Spleen (tissue), 11 donors: ENCODE data around the gene CCNB1IP1. TPM values are rescaled to one million over a fixed set of nuclear protein-coding genes. Genes with fewer than 3 reads are reported as not detected.
A peak's percentile ranks its signal among the peaks of the same experiment; 100 is the strongest.

Experiments
- DNase-seq: peaks from one replicate; pipeline ENCODE4 v3.0.0-alpha.2; 2020
- H3K27ac ChIP-seq, 8 donors: fragments of 200-600 bp; sonication (generic) in 7 of 8; 1 replicate in 4 of 8; 2 replicates in 4 of 8; pipeline versions ENCODE4 v1.5.0 to v1.8.0; 2016 to 2021; ENCODE audit warnings: inconsistent platforms in 4 of 8, mild to moderate bottlenecking in 4 of 8, moderate library complexity in 1 of 8
- H3K27me3 ChIP-seq, 7 donors: fragments of 200-600 bp; sonication (generic) in 6 of 7; replicated peaks in 1 of 7; 1 replicate in 4 of 7; 2 replicates in 3 of 7; pipeline versions ENCODE4 v1.5.0 to v1.8.0; 2016 to 2021; ENCODE audit warnings: inconsistent platforms in 3 of 7, mild to moderate bottlenecking in 1 of 7
- H3K36me3 ChIP-seq, 6 donors: fragments of 200-600 bp; sonication (generic) in 5 of 6; 1 replicate in 4 of 6; 2 replicates in 2 of 6; pipeline versions ENCODE4 v1.5.0 to v1.8.0; 2016 to 2021; ENCODE audit warnings: inconsistent platforms in 2 of 6
- H3K4me1 ChIP-seq, 6 donors: fragments of 200-600 bp; sonication (generic) in 5 of 6; 1 replicate in 3 of 6; 2 replicates in 3 of 6; pipeline versions ENCODE4 v1.5.0 to v1.8.0; 2016 to 2021; ENCODE audit warnings: inconsistent platforms in 3 of 6
- H3K4me3 ChIP-seq, 8 donors: fragments of 200-600 bp; sonication (generic) in 7 of 8; 1 replicate in 4 of 8; 2 replicates in 4 of 8; pipeline versions ENCODE4 v1.5.0 to v1.8.0; 2016 to 2021; ENCODE audit warnings: inconsistent platforms in 4 of 8, mild to moderate bottlenecking in 4 of 8, moderate library complexity in 2 of 8
- H3K9me3 ChIP-seq, 8 donors: fragments of 200-600 bp; sonication (generic) in 7 of 8; 1 replicate in 4 of 8; 2 replicates in 4 of 8; pipeline versions ENCODE4 v1.5.0 to v1.8.0; 2016 to 2021; ENCODE audit warnings: inconsistent platforms in 4 of 8
- CTCF ChIP-seq, 11 experiments: fragments of 200-600 bp in 7 of 11; fragments of 450-650 bp in 4 of 11; sonication (generic) in 4 of 11; IDR thresholded peaks in 8 of 11; conservative IDR thresholded peaks in 3 of 11; 1 replicate in 7 of 11; 2 replicates in 4 of 11; pipeline versions ENCODE4 v1.4.0 to v1.8.0; 2016 to 2021; ENCODE audit warnings: antibody characterized with exemption in 11 of 11, inconsistent platforms in 4 of 11, mild to moderate bottlenecking in 1 of 11
- POLR2A ChIP-seq, 3 donors: fragments of 450-650 bp; IDR thresholded peaks; one replicate each; pipeline ENCODE4 v1.5.1; 2017; ENCODE audit warnings: antibody characterized with exemption in 3 of 3, mild to moderate bottlenecking in 1 of 3
- POLR2AphosphoS5 ChIP-seq, 3 donors: sonication (generic); formaldehyde crosslinking; IDR thresholded peaks; one replicate each; pipeline ENCODE4 v1.5.1; 2017; ENCODE audit warnings: antibody characterized with exemption in 3 of 3
- WGBS, 5 donors: extraction: QIAGEN DNeasy Blood & Tissue Kit in 3 of 5; methylation state at CpG; one replicate each; pipeline versions ENCODE4 v1.1.5 to v1.1.7; 2013 to 2018; 5-methylcytosine and 5-hydroxymethylcytosine counted together
- intact Hi-C: fragments of 100-400 bp; cut with DNase I; formaldehyde crosslinking; loops from one replicate; pipeline ENCODE4 v1.15.0; 2023; ENCODE audit warnings: low total_unique reads
- polyA plus RNA-seq, 3 donors: library from polyadenylated mRNA; stranded (reverse); fragments of 200-250 nt; gene quantifications; one replicate each; pipeline ENCODE4 v1.2.1, GENCODE V29; 2013
- total RNA-seq, 7 donors: library from RNA; depleted of rRNA in 3 of 7; stranded (reverse); fragments of >200 nt in 3 of 7; fragmentation: NEBNext Ultra II Directional in 4 of 7; extraction: Animal tissue kit (Norgen Biotek cat#: 25700) in 4 of 7; gene quantifications; one replicate each; pipeline versions ENCODE4 v1.1.0 to v1.2.1, GENCODE V29; 2016 to 2021
- donor health status: healthy with polysubstance abuse.
- donor health status: DM: no; HTN: no; CAD: no; lungs with moderate emphysema.
- donor health status: DM: no; HTN: no; CAD: no.
- donor health status: Bipolar disorder and iron deficiency.
- donor health status: healthy.
- donor health status: DM: no; HTN: no; CAD: no.
- donor health status: DM: yes; HTN: yes; CAD: no.

The CCNB1IP1 gene
- total and polyA plus RNA-seq, 10 donors: 21.1 to 49.1 (median 30.8) TPM

- Histone ChIP-seq H3K27ac (peak overlapping the region in 4 of 8 donors; percentile 83 to 85 (median 84)), H3K4me1 (peaks cover 8 to 44% (median 28%) of the 10 kb centered on the region in 6 donors), H3K36me3 (peaks cover 0 to 6% (median 0%) of the 10 kb centered on the region in 6 donors), H3K9me3 (no peaks in the 10 kb centered on the region), H3K4me3 (no peak overlapping the region), H3K27me3 (no peaks in the 10 kb centered on the region)
- WGBS, 5 donors: 77 to 83% (median 80%) methylated on average over 7 of the region's 7 CpGs
- intact Hi-C loops: no loop called here
- DNase-seq: no peak
- no peak for TF ChIP-seq CTCF (IDR thresholded peaks at IDR 0.05 in 8 of 11, conservative IDR thresholded peaks at IDR 0.05 in 3 of 11)
- TF ChIP-seq POLR2AphosphoS5 (IDR thresholded peaks at IDR 0.05): no peak
- no peak for TF ChIP-seq POLR2A (IDR thresholded peaks at IDR 0.05)
Observed at GRCh38 chr14:20334017-20334416, 938 bp upstream of the CCNB1IP1 start.

- Histone ChIP-seq H3K27me3 (no peaks in the 10 kb centered on the region), H3K4me3 (peak overlapping the region; percentile 63 to 80 (median 74)), H3K27ac (peak overlapping the region; percentile 8 to 87 (median 84)), H3K36me3 (peaks cover 0 to 11% (median 0%) of the 10 kb centered on the region in 6 donors), H3K4me1 (peaks cover 8 to 49% (median 28%) of the 10 kb centered on the region in 6 donors), H3K9me3 (no peaks in the 10 kb centered on the region)
- intact Hi-C loops: no loop called here
- DNase-seq: no peak
- 10 to 16% (median 13%) methylated on average over 3 of the region's 3 CpGs for WGBS, 5 donors
- no peak for TF ChIP-seq POLR2AphosphoS5 (IDR thresholded peaks at IDR 0.05)
- no peak for TF ChIP-seq POLR2A (IDR thresholded peaks at IDR 0.05)
- no peak for TF ChIP-seq CTCF (IDR thresholded peaks at IDR 0.05 in 8 of 11, conservative IDR thresholded peaks at IDR 0.05 in 3 of 11)
Observed at GRCh38 chr14:20333494-20333841, 389 bp upstream of the CCNB1IP1 start.

- Histone ChIP-seq H3K9me3 (no peaks in the 10 kb centered on the region), H3K27ac (peak overlapping the region; percentile 64 to 87 (median 84)), H3K4me1 (peaks cover 13 to 55% (median 33%) of the 10 kb centered on the region in 6 donors), H3K36me3 (peaks cover 0 to 12% (median 0%) of the 10 kb centered on the region in 6 donors), H3K27me3 (no peaks in the 10 kb centered on the region), H3K4me3 (peak overlapping the region; percentile 63 to 80 (median 74))
- TF ChIP-seq CTCF (IDR thresholded peaks at IDR 0.05 in 8 of 11, conservative IDR thresholded peaks at IDR 0.05 in 3 of 11): no peak
- TF ChIP-seq POLR2AphosphoS5 (IDR thresholded peaks at IDR 0.05): no peak
- no peak for TF ChIP-seq POLR2A (IDR thresholded peaks at IDR 0.05)
- intact Hi-C loops: no loop called here
- 14 to 30% (median 17%) methylated on average over 4 of the region's 4 CpGs for WGBS, 5 donors
- DNase-seq: no peak
Observed at GRCh38 chr14:20332431-20332787, 670 bp downstream of the CCNB1IP1 start.

GRCh38 chr14:20331053-20331613 is 1.9 kb downstream of the CCNB1IP1 start:
- Histone ChIP-seq H3K4me3 (no peak overlapping the region), H3K36me3 (peaks cover 0 to 19% (median 6%) of the 10 kb centered on the region in 6 donors), H3K9me3 (no peaks in the 10 kb centered on the region), H3K27me3 (no peaks in the 10 kb centered on the region), H3K4me1 (peaks cover 16 to 60% (median 39%) of the 10 kb centered on the region in 6 donors), H3K27ac (no peak overlapping the region)
- TF ChIP-seq POLR2AphosphoS5 (IDR thresholded peaks at IDR 0.05) (no peak), CTCF (IDR thresholded peaks at IDR 0.05 in 8 of 11, conservative IDR thresholded peaks at IDR 0.05 in 3 of 11) (no peak), POLR2A (IDR thresholded peaks at IDR 0.05) (no peak)
- 59 to 82% (median 69%) methylated on average over 2 of the region's 2 CpGs for WGBS, 5 donors
- no peak for DNase-seq
- intact Hi-C loops: no loop called here
